Measurements from ENCODE around the gene TANK. TPM values are rescaled to one million over a fixed set of nuclear protein-coding genes. Genes with fewer than 3 reads are reported as not detected.
A peak's percentile ranks its signal among the peaks of the same experiment; 100 is the strongest.

The TANK gene
- total RNA-seq, 1 donor from 2014 or later = 75.2 TPM

DNA sequence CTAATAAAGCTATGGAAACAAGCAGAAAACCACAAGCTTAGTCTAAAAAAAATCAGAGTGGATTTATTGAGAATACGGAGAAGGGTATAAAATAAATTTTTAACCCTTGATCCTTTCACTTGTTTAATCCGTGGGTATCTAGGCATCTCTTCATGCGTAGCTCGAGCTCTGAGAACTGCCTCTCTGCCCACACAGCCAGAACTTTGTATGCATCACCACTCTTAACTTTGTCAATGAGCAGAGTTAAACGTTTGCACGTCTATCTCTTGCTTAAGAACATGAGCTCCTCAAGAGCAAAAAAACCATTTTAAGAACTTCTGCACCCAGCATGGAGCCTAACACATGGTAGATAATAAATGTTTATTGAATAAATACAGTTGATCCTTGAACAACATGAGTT is 26.9 kb upstream of the TANK start:
- no peak for DNase-seq (ENCODE audit: low read depth, low spot score)

GRCh38 chr2:161134547-161135518 is 25.4 kb upstream of the TANK start:
- no peak for DNase-seq (ENCODE audit: low read depth, low spot score)

- no peak for DNase-seq (ENCODE audit: low read depth, low spot score)
Measured at GRCh38 chr2:161135951-161136593, 24.2 kb upstream of the TANK start.

- DNase-seq (ENCODE audit: low read depth, low spot score) = peak; percentile 66
Measured at GRCh38 chr2:161136696-161137324, 23.4 kb upstream of the TANK start.

DNA sequence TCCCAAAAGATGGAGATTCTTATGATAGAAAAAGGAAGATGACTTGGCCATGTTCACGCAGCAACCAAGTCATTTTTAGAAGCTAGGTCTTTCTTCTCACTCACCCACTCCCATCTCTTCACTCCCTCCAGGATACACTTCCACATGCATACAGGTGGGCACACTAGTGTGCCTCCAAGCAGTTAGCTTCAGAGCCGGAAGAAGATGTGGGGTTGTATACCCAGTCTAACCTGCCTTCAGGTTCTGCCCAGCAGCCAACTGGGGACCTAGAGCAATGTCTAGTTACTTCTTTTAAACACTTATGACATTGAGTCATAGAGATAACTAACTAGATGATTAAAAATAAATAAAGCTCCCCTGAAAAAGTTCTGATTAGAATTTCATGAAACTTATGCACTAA is 21.8 kb upstream of the TANK start:
- DNase-seq (ENCODE audit: low read depth, low spot score) = no peak

DNA sequence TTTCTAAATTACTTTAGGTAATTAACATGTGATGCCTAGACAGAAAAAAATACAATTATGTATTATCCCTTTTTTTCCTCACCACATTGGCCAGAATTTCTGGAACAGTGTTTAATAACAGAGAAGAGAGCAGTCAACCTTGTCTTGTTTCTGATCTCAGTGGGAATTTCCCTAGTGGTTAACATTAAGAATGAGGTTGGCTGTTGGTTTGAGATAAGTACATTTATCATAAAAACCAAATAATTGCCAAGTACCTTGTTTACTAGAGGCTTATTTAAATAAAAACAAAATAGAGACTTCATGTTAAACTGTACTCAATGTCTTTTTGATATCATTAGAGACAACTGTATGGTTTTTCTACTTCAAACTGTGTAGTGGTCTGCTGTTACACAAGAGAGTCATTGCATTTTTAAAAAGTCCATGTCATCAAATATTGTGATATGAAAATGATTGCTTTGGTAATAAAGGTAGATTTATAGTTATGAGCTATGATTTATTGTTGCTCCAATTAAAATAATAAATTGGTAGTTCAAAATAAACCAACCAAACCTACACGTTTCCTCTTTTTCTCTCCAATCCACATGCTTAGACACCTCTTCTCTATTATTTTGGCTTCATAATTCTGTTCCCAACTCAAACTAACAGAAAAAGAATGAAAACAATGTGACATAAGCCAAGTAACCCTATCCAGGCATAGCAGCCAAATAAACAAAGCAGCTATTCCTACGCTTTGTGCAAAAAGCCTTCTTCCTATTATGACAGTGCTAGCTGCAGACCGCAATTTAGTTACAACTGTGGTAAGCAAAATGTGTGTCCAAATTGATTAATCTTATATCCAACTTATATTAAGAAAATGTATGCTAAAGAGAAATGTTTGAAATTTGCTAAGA is 20.9 kb upstream of the TANK start:
- DNase-seq (ENCODE audit: low read depth, low spot score) = no peak

DNA sequence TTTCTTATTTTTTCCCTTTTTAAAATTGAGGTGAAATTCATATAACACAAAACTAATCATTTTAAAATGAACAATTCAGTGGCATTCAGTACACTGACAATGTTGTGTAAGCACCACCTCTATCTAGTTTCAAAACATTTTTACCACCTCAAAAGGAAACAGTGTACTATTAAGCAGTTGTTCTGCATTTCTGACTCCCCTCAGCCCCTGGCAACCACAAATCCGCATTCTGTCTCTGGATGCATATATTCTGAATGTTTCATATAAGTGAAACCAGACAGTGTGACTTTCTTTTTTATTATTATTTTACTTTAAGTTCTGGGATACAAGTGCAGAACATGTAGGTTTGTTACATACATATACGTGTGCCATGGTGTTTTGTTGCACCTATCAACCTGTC is 19.2 kb upstream of the TANK start:
- DNase-seq (ENCODE audit: low read depth, low spot score) = no peak

- DNase-seq (ENCODE audit: low read depth, low spot score) = no peak
Measured at GRCh38 chr2:161146209-161146775, 13.9 kb upstream of the TANK start.

- DNase-seq (ENCODE audit: low read depth, low spot score) = no peak
Measured at GRCh38 chr2:161146996-161147395, 13.2 kb upstream of the TANK start.

DNA sequence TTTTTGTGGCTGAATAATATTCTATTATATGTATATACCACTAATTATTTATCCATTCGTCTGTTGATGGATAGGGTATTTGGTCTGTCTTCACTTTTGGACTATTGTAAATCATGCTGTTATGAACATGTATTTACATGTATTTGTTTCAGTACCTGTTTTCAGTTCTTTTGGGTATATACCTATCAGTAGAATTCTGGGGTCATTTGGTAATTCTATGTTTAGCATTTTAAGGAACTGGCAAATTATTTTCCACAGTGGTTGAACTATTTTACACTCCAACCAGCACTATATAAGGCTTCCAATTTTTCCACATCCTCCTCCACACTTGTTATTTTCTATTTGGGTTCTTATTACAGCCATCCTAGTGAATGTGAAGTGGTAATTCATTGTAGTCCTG is 12.4 kb upstream of the TANK start:
- DNase-seq (ENCODE audit: low read depth, low spot score) = no peak

- no peak for DNase-seq (ENCODE audit: low read depth, low spot score)
Measured at GRCh38 chr2:161150704-161151103, 9.5 kb upstream of the TANK start.

GRCh38 chr2:161152302-161152701 is 7.9 kb upstream of the TANK start:
- DNase-seq (ENCODE audit: low read depth, low spot score) = no peak

DNA sequence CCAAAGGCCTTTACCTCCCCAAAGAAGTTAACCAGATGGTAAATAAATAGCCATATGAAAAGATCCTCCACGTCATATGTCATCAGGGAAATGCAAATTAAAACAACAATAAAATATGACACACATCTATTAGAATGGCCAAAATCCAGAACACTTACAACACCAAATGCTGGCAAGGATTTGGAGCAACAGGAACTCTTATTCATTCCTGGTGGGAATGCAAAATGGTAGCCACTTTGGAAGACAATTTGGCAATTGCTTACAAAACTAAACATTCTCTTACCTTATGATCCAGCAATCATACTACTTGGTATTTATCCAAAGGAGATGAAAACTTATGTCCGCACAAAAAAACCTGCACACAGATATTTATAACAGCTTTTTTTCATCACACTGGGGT is 1.3 kb upstream of the TANK start:
- no peak for DNase-seq (ENCODE audit: low read depth, low spot score)

DNA sequence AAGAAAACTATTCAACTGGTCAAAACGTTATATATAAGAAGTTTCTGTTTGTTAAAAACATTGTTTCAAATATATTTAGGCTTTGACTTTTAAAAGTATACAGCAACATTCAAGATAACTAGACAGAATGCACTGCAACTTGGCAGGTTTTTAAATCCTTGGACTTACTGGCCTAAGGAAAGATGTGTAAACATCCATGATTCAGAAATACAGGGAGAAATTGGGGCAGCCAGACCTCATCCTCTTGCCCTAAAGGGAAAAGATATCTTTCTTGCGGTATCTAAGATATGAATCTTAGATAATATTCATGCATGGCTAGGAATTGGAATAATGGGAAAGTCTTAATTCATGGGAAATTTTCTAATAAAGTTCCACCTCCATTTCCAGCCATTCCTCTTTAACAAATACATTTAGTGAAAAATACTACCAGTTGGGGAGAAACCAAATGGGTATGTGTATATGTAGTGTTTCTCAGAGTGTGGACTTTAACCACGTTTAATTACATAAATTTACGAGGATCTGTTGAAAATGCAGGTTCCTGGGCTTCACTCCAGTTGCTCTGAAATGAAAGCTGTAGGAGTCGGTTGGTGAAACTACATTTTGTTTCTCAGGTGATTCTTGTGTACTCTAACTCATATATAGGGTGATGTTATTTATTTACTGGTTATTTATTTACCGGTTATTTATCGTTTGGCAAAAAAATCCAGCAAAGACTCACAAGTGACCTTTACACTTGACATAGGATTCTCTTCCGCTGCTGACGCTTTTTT is 587 bp upstream of the TANK start:
- DNase-seq (ENCODE audit: low read depth, low spot score) = no peak

DNA sequence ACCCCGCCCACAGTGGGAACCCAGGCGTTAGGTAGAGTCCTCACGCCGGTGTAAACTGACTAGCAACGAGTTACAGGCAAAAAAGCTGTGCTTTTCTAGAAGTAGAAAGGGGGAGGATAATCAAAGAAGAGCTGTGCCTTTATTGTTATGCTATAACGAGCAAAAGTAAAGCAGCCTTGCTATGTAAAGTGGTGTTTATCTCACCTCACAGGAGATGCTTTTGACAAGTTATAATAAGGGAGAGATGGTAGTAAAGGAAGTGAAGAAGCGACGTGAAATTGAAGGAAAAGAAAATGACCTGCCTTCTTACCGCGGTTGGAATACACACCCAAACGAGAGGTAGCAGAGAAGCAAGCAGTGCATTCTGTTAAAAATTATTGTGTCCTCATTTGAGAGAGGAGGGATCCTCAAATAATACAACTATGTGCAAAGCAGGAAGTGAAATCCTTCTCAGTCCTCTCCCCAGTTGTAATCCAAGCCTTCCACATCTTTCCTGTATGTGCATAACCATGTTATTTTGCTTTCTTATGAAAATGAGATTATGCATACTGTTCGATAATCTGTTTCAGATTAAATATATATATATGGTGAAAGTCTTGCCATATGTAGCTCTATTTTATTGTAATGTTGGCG is 962 bp downstream of the TANK start:
- no peak for DNase-seq (ENCODE audit: low read depth, low spot score)

GRCh38 chr2:161163440-161163839 is 3.2 kb downstream of the TANK start:
- no peak for DNase-seq (ENCODE audit: low read depth, low spot score)

GRCh38 chr2:161164161-161164560 is 3.9 kb downstream of the TANK start:
- no peak for DNase-seq (ENCODE audit: low read depth, low spot score)

DNA sequence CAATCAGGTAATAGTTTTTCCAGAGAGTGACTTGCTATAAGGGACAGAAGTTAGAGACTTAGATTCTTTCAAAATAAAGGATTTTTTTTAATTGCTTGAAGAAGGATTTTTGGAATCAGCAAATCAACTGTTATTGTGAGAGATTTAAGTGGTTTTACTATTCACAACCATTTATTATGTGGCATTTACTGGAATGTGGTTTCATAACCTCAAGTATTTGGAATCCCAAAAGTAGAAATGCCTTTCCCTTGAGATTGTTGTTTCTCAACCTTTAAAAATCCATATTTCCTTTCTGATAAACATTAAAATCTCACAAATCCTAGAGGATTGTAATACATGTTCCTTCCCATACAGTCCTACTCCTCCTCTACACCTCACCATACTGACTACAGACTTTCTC is 5.0 kb downstream of the TANK start:
- DNase-seq (ENCODE audit: low read depth, low spot score) = no peak

DNA sequence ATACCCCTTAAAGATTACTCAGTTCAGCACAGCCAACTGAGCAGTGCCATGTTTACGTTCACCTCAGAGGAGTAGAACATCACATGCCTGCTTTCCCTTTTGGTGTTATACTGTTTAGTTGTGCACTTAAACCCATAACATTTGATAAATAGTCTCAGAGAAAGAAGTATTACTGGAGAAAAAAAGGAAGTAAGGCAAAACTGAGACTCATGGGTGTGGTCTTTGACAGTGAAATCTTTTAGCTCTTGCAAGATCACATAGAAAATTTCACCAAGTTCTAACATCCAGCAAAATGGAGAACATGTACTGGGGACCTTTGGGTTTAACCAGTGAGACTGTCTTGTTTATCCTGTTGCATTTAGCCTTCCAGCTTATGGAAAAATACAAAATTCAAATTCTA is 5.6 kb downstream of the TANK start:
- no peak for DNase-seq (ENCODE audit: low read depth, low spot score)
